ENCODE measurements around the gene SGTB.
"Not testable (repeated sequence)": the region's sequence is repeated elsewhere in the genome, so short reads cannot be mapped to it uniquely, and the experiment has no call there.

SGTB gene

GRCh38 chr5:65721720-65722574, at the start of gene SGTB, which contains the start of gene NLN:
Gene SGTB, minus strand, starts transcription at chr5:65722109. Its CDS starts 1,302 bp downstream, at chr5:65720807.
Gene NLN, plus strand, starts transcription at chr5:65722205. Its CDS starts 169 bp downstream, at chr5:65722374.
- no peak for DNase-seq

GRCh38 chr5:65771266-65771665, 49.4 kb upstream of the SGTB start:
- no peak for DNase-seq

GRCh38 chr5:65769539-65769938, 47.6 kb upstream of the SGTB start:
- DNase-seq = no peak

GRCh38 chr5:65768723-65769346, 46.9 kb upstream of the SGTB start:
- DNase-seq = no peak

GRCh38 chr5:65767565-65767964, 45.7 kb upstream of the SGTB start:
- DNase-seq = no peak

GRCh38 chr5:65766781-65767180, 44.9 kb upstream of the SGTB start:
- DNase-seq = no peak

GRCh38 chr5:65766175-65766574, 44.3 kb upstream of the SGTB start:
- no peak for DNase-seq

GRCh38 chr5:65765582-65765981, 43.7 kb upstream of the SGTB start:
- no peak for DNase-seq

- DNase-seq = no peak
Observed at GRCh38 chr5:65762234-65762633, 40.3 kb upstream of the SGTB start.

- no peak for DNase-seq
Observed at GRCh38 chr5:65760504-65761275, 38.8 kb upstream of the SGTB start.

GRCh38 chr5:65758546-65759144, 36.7 kb upstream of the SGTB start:
- no peak for DNase-seq

GRCh38 chr5:65753189-65753588, 31.3 kb upstream of the SGTB start:
- DNase-seq = no peak

GRCh38 chr5:65750938-65751337, 29.0 kb upstream of the SGTB start:
- no peak for DNase-seq

GRCh38 chr5:65749956-65750355, 28.0 kb upstream of the SGTB start:
- DNase-seq = no peak

- no peak for DNase-seq
Observed at GRCh38 chr5:65749221-65749844, 27.4 kb upstream of the SGTB start.

- no peak for DNase-seq
Observed at GRCh38 chr5:65742565-65743231, 20.8 kb upstream of the SGTB start.

- DNase-seq = no peak
Observed at GRCh38 chr5:65739162-65739561, 17.3 kb upstream of the SGTB start.

- DNase-seq = no peak
Observed at GRCh38 chr5:65738305-65738704, 16.4 kb upstream of the SGTB start.

GRCh38 chr5:65737842-65738241, 15.9 kb upstream of the SGTB start:
- no peak for DNase-seq

GRCh38 chr5:65736011-65736410, 14.1 kb upstream of the SGTB start:
- DNase-seq = no peak

- DNase-seq = no peak
Observed at GRCh38 chr5:65734921-65735320, 13.0 kb upstream of the SGTB start.

GRCh38 chr5:65734196-65734775, 12.4 kb upstream of the SGTB start:
- not testable (repeated sequence) for DNase-seq
